Gastrocnemius medialis (tissue), 4 donors: ENCODE measurements around the gene TRIM24. TPM values are rescaled to one million over a fixed set of nuclear protein-coding genes. Genes with fewer than 3 reads are reported as not detected.
"Not testable (repeated sequence)": the region's sequence is repeated elsewhere in the genome, so short reads cannot be mapped to it uniquely, and the experiment has no call there.

Experiments used
- ATAC-seq, 2 donors: fragments of 150-250 bp; one replicate each; pipeline ENCODE4 v1.9.1; 2016
- DNase-seq, 2 donors: peaks; one replicate each; pipeline ENCODE4 v3.0.0-alpha.2; 2019
- H3K27ac ChIP-seq, 4 donors: fragments of 200-600 bp; sonication (generic); 1 replicate in 1 of 4; 2 replicates in 3 of 4; pipeline ENCODE4 v1.5.1; 2016 to 2018; ENCODE audit warnings: mild to moderate bottlenecking in 2 of 4, moderate library complexity in 1 of 4
- H3K27me3 ChIP-seq, 3 donors: fragments of 200-600 bp; sonication (generic) in 2 of 3; 1 replicate in 1 of 3; 2 replicates in 2 of 3; pipeline versions ENCODE4 v1.5.1 to v1.6.0; 2016 to 2019; ENCODE audit warnings: mild to moderate bottlenecking in 1 of 3, moderate library complexity in 1 of 3
- H3K36me3 ChIP-seq, 2 donors: fragments of 200-600 bp; sonication (generic) in 1 of 2; one replicate each; pipeline ENCODE4 v1.5.1; 2017 to 2018
- H3K4me1 ChIP-seq, 2 donors: fragments of 200-600 bp; sonication (generic) in 1 of 2; one replicate each; pipeline ENCODE4 v1.5.1; 2016 to 2017; ENCODE audit warnings: mild to moderate bottlenecking in 2 of 2
- H3K4me3 ChIP-seq, 4 donors: fragments of 200-600 bp; sonication (generic) in 3 of 4; 1 replicate in 1 of 4; 2 replicates in 3 of 4; pipeline ENCODE4 v1.5.1; 2016 to 2019; ENCODE audit warnings: mild to moderate bottlenecking in 2 of 4
- H3K9me3 ChIP-seq, 3 donors: fragments of 200-600 bp; sonication (generic) in 2 of 3; 1 replicate in 1 of 3; 2 replicates in 2 of 3; pipeline ENCODE4 v1.5.1; 2016 to 2019
- CTCF ChIP-seq, 5 experiments: fragments of 450-650 bp in 3 of 5; fragments of 200-600 bp in 2 of 5; sonication (generic) in 2 of 5; IDR thresholded peaks in 4 of 5; conservative IDR thresholded peaks in 1 of 5; 1 replicate in 4 of 5; 2 replicates in 1 of 5; pipeline ENCODE4 v1.5.1; 2016 to 2019; ENCODE audit warnings: antibody characterized with exemption in 5 of 5, mild to moderate bottlenecking in 3 of 5, moderate library complexity in 3 of 5
- POLR2A ChIP-seq, 2 donors: fragments of 450-650 bp; IDR thresholded peaks; one replicate each; pipeline ENCODE4 v1.6.1; 2017; ENCODE audit warnings: antibody characterized with exemption in 2 of 2, mild to moderate bottlenecking in 2 of 2, moderate library complexity in 2 of 2
- in situ Hi-C, 4 donors: fragments of 200-750 bp; cut with MboI; loops; one replicate each; pipeline versions ENCODE4 v1.15.0 to v1.8.0; 2017; ENCODE audit warnings: low sequenced_read_pairs in 4 of 4
- intact Hi-C: fragments of 100-400 bp; cut with DNase I; formaldehyde crosslinking; loops from one replicate; pipeline ENCODE4 v1.15.1; 2023; ENCODE audit warnings: low total_unique reads
- total RNA-seq, 4 donors: library from RNA; depleted of rRNA; stranded (reverse); fragments of >200 nt; gene quantifications; one replicate each; pipeline versions ENCODE4 v1.1.0 to v1.2.3, GENCODE V29; 2016

The TRIM24 gene
- total RNA-seq, 4 donors from 2014 or later = 17.1 to 26.5 (median 20.0) TPM

- Histone ChIP-seq H3K4me3 (peak overlapping the region; percentile 77 to 86 (median 79)), H3K36me3 (no peaks in the 10 kb centered on the region), H3K9me3 (no peaks in the 10 kb centered on the region), H3K4me1 (peaks cover 10 to 17% of the 10 kb centered on the region in 2 donors), H3K27ac (peak overlapping the region; percentile 85 to 94 (median 93)), H3K27me3 (no peaks in the 10 kb centered on the region)
- in situ Hi-C loops = no loop called here
- intact Hi-C loops = no loop called here
- DNase-seq = peak; percentile 8 to 32
- TF ChIP-seq POLR2A (IDR thresholded peaks at IDR 0.05) (peak in 1 of 2 donors; percentile 18), CTCF (IDR thresholded peaks at IDR 0.05 in 4 of 5, conservative IDR thresholded peaks at IDR 0.05 in 1 of 5) (no peak)
- ATAC-seq = peak; percentile 29 to 39
Measured at GRCh38 chr7:138460649-138461607, 869 bp downstream of the TRIM24 start.

- H3K9me3 ChIP-seq, in situ Hi-C loops, ATAC-seq, H3K27ac ChIP-seq, DNase-seq, H3K27me3 ChIP-seq, intact Hi-C loops, H3K4me3 ChIP-seq, H3K36me3 ChIP-seq: not testable (repeated sequence)
- H3K4me1 ChIP-seq = peaks cover 15 to 20% of the 10 kb centered on the region in 2 donors
Measured at GRCh38 chr7:138463291-138463618, 3.2 kb downstream of the TRIM24 start.

- Histone ChIP-seq H3K27me3 (no peaks in the 10 kb centered on the region), H3K4me3 (no peak overlapping the region), H3K4me1 (peaks cover 22 to 23% of the 10 kb centered on the region in 2 donors), H3K9me3 (no peaks in the 10 kb centered on the region), H3K27ac (no peak overlapping the region), H3K36me3 (no peaks in the 10 kb centered on the region)
- ATAC-seq = no peak
- intact Hi-C loops (no loop called here), in situ Hi-C loops (no loop called here)
- TF ChIP-seq POLR2A (IDR thresholded peaks at IDR 0.05) (no peak), CTCF (IDR thresholded peaks at IDR 0.05 in 4 of 5, conservative IDR thresholded peaks at IDR 0.05 in 1 of 5) (no peak)
- DNase-seq = no peak
Measured at GRCh38 chr7:138465046-138465445, 5.0 kb downstream of the TRIM24 start.

- H3K36me3 ChIP-seq, DNase-seq, intact Hi-C loops, H3K27ac ChIP-seq, H3K27me3 ChIP-seq, H3K4me3 ChIP-seq, H3K9me3 ChIP-seq, in situ Hi-C loops, ATAC-seq: not testable (repeated sequence)
- H3K4me1 ChIP-seq = peaks cover 21 to 23% of the 10 kb centered on the region in 2 donors
Measured at GRCh38 chr7:138466069-138466756, 6.2 kb downstream of the TRIM24 start.

GRCh38 chr7:138468244-138469123 lies 8.4 kb downstream of the TRIM24 start:
- H3K4me3 ChIP-seq = no peak overlapping the region
- peaks cover 12 to 15% of the 10 kb centered on the region in 2 donors for H3K4me1 ChIP-seq
- no peaks in the 10 kb centered on the region for H3K36me3 ChIP-seq
- H3K9me3 ChIP-seq = no peaks in the 10 kb centered on the region
- peak overlapping the region in 1 of 4 donors; percentile 15 for H3K27ac ChIP-seq
- in situ Hi-C loops (no loop called here), intact Hi-C loops (no loop called here)
- no peaks in the 10 kb centered on the region for H3K27me3 ChIP-seq
- ATAC-seq (peak; percentile 82 to 90), DNase-seq (peak in 1 of 2 donors; percentile 48)
- TF ChIP-seq POLR2A (IDR thresholded peaks at IDR 0.05) (no peak), CTCF (IDR thresholded peaks at IDR 0.05 in 4 of 5, conservative IDR thresholded peaks at IDR 0.05 in 1 of 5) (no peak)
